Body of pancreas (tissue), 4 donors: Measurements from ENCODE around the gene MAFB. TPM values are rescaled to one million over a fixed set of nuclear protein-coding genes. Genes with fewer than 3 reads are reported as not detected.

Source experiments
- ATAC-seq: fragments of 150-250 bp; one replicate; pipeline ENCODE4 v1.9.1; 2016
- DNase-seq, 4 donors: peaks; one replicate each; pipeline ENCODE4 v3.0.0-alpha.2; 2019
- H3K27ac ChIP-seq, 4 donors: fragments of 200-600 bp; sonication (generic); 1 replicate in 3 of 4; 2 replicates in 1 of 4; pipeline versions ENCODE4 v1.5.1 to v1.6.1; 2016 to 2019; ENCODE audit warnings: mild to moderate bottlenecking in 1 of 4, mixed read lengths in 1 of 4, moderate library complexity in 1 of 4
- H3K27me3 ChIP-seq, 2 donors: fragments of 200-600 bp; sonication (generic); one replicate each; pipeline ENCODE4 v1.6.0; 2016; ENCODE audit warnings: mild to moderate bottlenecking in 1 of 2
- H3K36me3 ChIP-seq, 2 donors: fragments of 200-600 bp; sonication (generic); replicated peaks in 1 of 2; 2 replicates each; pipeline ENCODE4 v1.5.1; 2016; ENCODE audit warnings: low read depth in 2 of 2; ENCODE audit not compliant: insufficient read depth in 1 of 2
- H3K4me1 ChIP-seq: fragments of 200-600 bp; sonication (generic); one replicate; pipeline ENCODE4 v1.6.0; 2016
- H3K4me3 ChIP-seq, 2 donors: fragments of 200-600 bp; sonication (generic); 1 replicate in 1 of 2; 2 replicates in 1 of 2; pipeline ENCODE4 v1.5.1; 2016 to 2019
- H3K9me3 ChIP-seq, 3 donors: fragments of 200-600 bp; sonication (generic); 1 replicate in 2 of 3; 2 replicates in 1 of 3; pipeline ENCODE4 v1.5.1; 2016
- CTCF ChIP-seq, 7 experiments: fragments of 450-650 bp in 4 of 7; fragments of 200-600 bp in 3 of 7; sonication (generic) in 3 of 7; IDR thresholded peaks; one replicate each; pipeline ENCODE4 v1.5.1; 2016 to 2019; ENCODE audit warnings: antibody characterized with exemption in 7 of 7
- POLR2A ChIP-seq, 3 donors: fragments of 450-650 bp; IDR thresholded peaks; one replicate each; pipeline ENCODE4 v1.6.1; 2016; ENCODE audit warnings: antibody characterized with exemption in 3 of 3, mild to moderate bottlenecking in 2 of 3
- WGBS, 2 donors: methylation state at CpG; one replicate each; pipeline ENCODE4 v1.1.5; 2017; 5-methylcytosine and 5-hydroxymethylcytosine counted together
- intact Hi-C: fragments of 100-400 bp; cut with DNase I; formaldehyde crosslinking; loops from one replicate; pipeline ENCODE4 v1.15.1; 2023
- total RNA-seq, 2 donors: library from RNA; depleted of rRNA; stranded (reverse); fragments of >200 nt; gene quantifications; one replicate each; pipeline ENCODE4 v1.1.0, GENCODE V29; 2016

The MAFB gene
- total RNA-seq, 2 donors from 2014 or later = 21.1 to 22.1 TPM

GRCh38 chr20:40666336-40666735 lies 22.7 kb downstream of the MAFB start:
- no peak for ATAC-seq
- intact Hi-C loops = no loop called here
- WGBS, 2 donors = 88 to 89% methylated on average over 8 to 9 of the region's 9 CpGs
- DNase-seq = no peak
- H3K4me1 ChIP-seq = no peaks in the 10 kb centered on the region
- H3K27ac ChIP-seq = no peak overlapping the region
- H3K27me3 ChIP-seq = no peaks in the 10 kb centered on the region
- H3K9me3 ChIP-seq = no peaks in the 10 kb centered on the region
- H3K4me3 ChIP-seq = no peak overlapping the region
- TF ChIP-seq POLR2A (IDR thresholded peaks at IDR 0.05) = no peak
- TF ChIP-seq CTCF (IDR thresholded peaks at IDR 0.05) = no peak
- H3K36me3 ChIP-seq = no peaks in the 10 kb centered on the region

- intact Hi-C loops = no loop called here
- no peak for ATAC-seq
- TF ChIP-seq POLR2A (IDR thresholded peaks at IDR 0.05) (no peak), CTCF (IDR thresholded peaks at IDR 0.05) (no peak)
- WGBS, 2 donors = 86 to 88% methylated on average over 5 of the region's 5 CpGs
- Histone ChIP-seq H3K4me1 (no peaks in the 10 kb centered on the region), H3K36me3 (no peaks in the 10 kb centered on the region), H3K9me3 (no peaks in the 10 kb centered on the region), H3K27me3 (no peaks in the 10 kb centered on the region), H3K4me3 (no peak overlapping the region), H3K27ac (no peak overlapping the region)
- DNase-seq = no peak
These were observed 24.1 kb downstream of the MAFB start for GRCh38 chr20:40664891-40665290.

GRCh38 chr20:40663991-40664880 lies 24.8 kb downstream of the MAFB start:
- Histone ChIP-seq H3K27me3 (no peaks in the 10 kb centered on the region), H3K4me1 (no peaks in the 10 kb centered on the region), H3K27ac (no peak overlapping the region), H3K36me3 (no peaks in the 10 kb centered on the region), H3K9me3 (no peaks in the 10 kb centered on the region), H3K4me3 (no peak overlapping the region)
- ATAC-seq (peak; percentile 35), DNase-seq (peak in 2 of 4 donors; percentile 42 to 52)
- WGBS, 2 donors = 58 to 59% methylated on average over 10 to 14 of the region's 14 CpGs
- intact Hi-C loops = no loop called here
- no peak for TF ChIP-seq CTCF (IDR thresholded peaks at IDR 0.05)
- no peak for TF ChIP-seq POLR2A (IDR thresholded peaks at IDR 0.05)

GRCh38 chr20:40663304-40663790 lies 25.7 kb downstream of the MAFB start:
- intact Hi-C loops = no loop called here

More at GRCh38 chr20:40663304-40663790, 25.7 kb downstream of the MAFB start:
- Histone ChIP-seq H3K9me3 (no peaks in the 10 kb centered on the region), H3K27me3 (no peaks in the 10 kb centered on the region), H3K4me3 (no peak overlapping the region), H3K4me1 (no peaks in the 10 kb centered on the region), H3K27ac (no peak overlapping the region), H3K36me3 (no peaks in the 10 kb centered on the region)
- TF ChIP-seq CTCF (IDR thresholded peaks at IDR 0.05) (no peak), POLR2A (IDR thresholded peaks at IDR 0.05) (no peak)
- ATAC-seq (no peak), DNase-seq (no peak)
- WGBS, 2 donors = 80 to 89% methylated on average over 9 of the region's 9 CpGs
